HEK293 (cell line): ENCODE results near the gene PAK6.

Experiments
- CTCF ChIA-PET: fragments of 350-600 bp; formaldehyde crosslinking; extraction: SDS; loops from one replicate; lab custom pipeline; 2021; ENCODE audit warnings: antibody characterized with exemption; lab: Yijun Ruan, JAX
- POLR2A ChIA-PET: fragments of 300-600 bp; formaldehyde crosslinking; extraction: SDS; loops from one replicate; lab custom pipeline; 2020; ENCODE audit warnings: antibody characterized with exemption, inconsistent platforms; lab: Yijun Ruan, JAX
- H3K27ac ChIP-seq: fragments of 200-500 bp; sonication (Bioruptor generic); 2 replicates; pipeline ENCODE4 v1.5.1; 2014; ENCODE audit warnings: low read depth, low read length, control low read depth, inconsistent platforms; ENCODE audit errors: extremely low read depth
- H3K36me3 ChIP-seq, 2 experiments: fragments of 200-500 bp in 1 of 2; sonication (Bioruptor generic) in 1 of 2; 1 replicate in 1 of 2; 2 replicates in 1 of 2; pipeline ENCODE4 v1.5.1; 2014 to 2017; ENCODE audit warnings: inconsistent platforms in 2 of 2, low read length in 2 of 2; ENCODE audit not compliant: control insufficient read depth in 2 of 2, insufficient read depth in 1 of 2
- H3K4me1 ChIP-seq: fragments of 200-500 bp; sonication (Bioruptor generic); 2 replicates; pipeline ENCODE4 v1.5.1; 2014; ENCODE audit warnings: mild to moderate bottlenecking, low read length, inconsistent platforms; ENCODE audit not compliant: control insufficient read depth, insufficient read depth
- H3K4me3 ChIP-seq: 2 replicates; pipeline ENCODE4 v1.5.1; 2011; ENCODE audit warnings: low read depth, mild to moderate bottlenecking, control low read depth, low read length, moderate library complexity
- H3K9me3 ChIP-seq: fragments of 200-500 bp; sonication (Bioruptor generic); 2 replicates; pipeline ENCODE4 v1.5.1; 2014; ENCODE audit warnings: low read depth, low read length, inconsistent platforms; ENCODE audit not compliant: control insufficient read depth, insufficient read depth
- AEBP2 ChIP-seq: fragments of 450-650 bp; formaldehyde crosslinking; IDR thresholded peaks from 2 replicates; pipeline ENCODE4 v1.5.1; 2016; ENCODE audit warnings: missing biosample characterization, missing genetic modification characterization, borderline replicate concordance
- PATZ1 ChIP-seq: fragments of 450-650 bp; formaldehyde crosslinking; IDR thresholded peaks from 2 replicates; pipeline ENCODE4 v1.5.1; 2016; ENCODE audit warnings: missing biosample characterization, missing genetic modification characterization
- RBAK ChIP-seq: fragments of 450-650 bp; formaldehyde crosslinking; IDR thresholded peaks from 2 replicates; pipeline ENCODE4 v1.5.1; 2016; ENCODE audit warnings: missing biosample characterization, missing genetic modification characterization
- SP3 ChIP-seq: fragments of 450-650 bp; formaldehyde crosslinking; IDR thresholded peaks from 2 replicates; pipeline ENCODE4 v1.5.1; 2016; ENCODE audit warnings: missing biosample characterization, missing genetic modification characterization
- TRIM28 ChIP-seq: IDR thresholded peaks from 2 replicates; pipeline ENCODE4 v1.6.1; 2011; ENCODE audit warnings: low read length, control low read depth, borderline replicate concordance
- WT1 ChIP-seq: fragments of 450-650 bp; formaldehyde crosslinking; IDR thresholded peaks from 2 replicates; pipeline ENCODE4 v1.5.1; 2016; ENCODE audit warnings: missing biosample characterization, missing genetic modification characterization
- ZFHX2 ChIP-seq: fragments of 450-650 bp; formaldehyde crosslinking; conservative IDR thresholded peaks from 2 replicates; pipeline ENCODE4 v1.5.1; 2016; ENCODE audit warnings: missing biosample characterization, missing genetic modification characterization
- ZFP69B ChIP-seq: fragments of 450-650 bp; formaldehyde crosslinking; IDR thresholded peaks from 2 replicates; pipeline ENCODE4 v1.5.1; 2016; ENCODE audit warnings: missing biosample characterization, missing genetic modification characterization
- ZNF140 ChIP-seq: fragments of 450-650 bp; formaldehyde crosslinking; IDR thresholded peaks from 2 replicates; pipeline ENCODE4 v1.5.1; 2016; ENCODE audit warnings: missing biosample characterization, missing genetic modification characterization
- ZNF174 ChIP-seq: fragments of 450-650 bp; formaldehyde crosslinking; IDR thresholded peaks from 2 replicates; pipeline ENCODE4 v1.5.0; 2017; ENCODE audit warnings: missing biosample characterization, mild to moderate bottlenecking, missing genetic modification characterization
- ZNF292 ChIP-seq: fragments of 450-650 bp; formaldehyde crosslinking; IDR thresholded peaks from 2 replicates; pipeline ENCODE4 v1.5.1; 2016; ENCODE audit warnings: low read depth, missing biosample characterization, missing genetic modification characterization, borderline replicate concordance
- ZNF362 ChIP-seq: fragments of 450-650 bp; formaldehyde crosslinking; IDR thresholded peaks from 2 replicates; pipeline ENCODE4 v1.5.1; 2016; ENCODE audit warnings: missing biosample characterization, missing genetic modification characterization
- ZNF37A ChIP-seq: fragments of 450-650 bp; IDR thresholded peaks from 2 replicates; pipeline ENCODE4 v1.5.1; 2018; ENCODE audit warnings: missing biosample characterization, missing genetic modification characterization
- ZNF404 ChIP-seq: fragments of 450-650 bp; formaldehyde crosslinking; IDR thresholded peaks from 2 replicates; pipeline ENCODE4 v1.5.1; 2017; ENCODE audit warnings: missing biosample characterization, missing genetic modification characterization
- ZNF416 ChIP-seq: fragments of 450-650 bp; formaldehyde crosslinking; IDR thresholded peaks from 2 replicates; pipeline ENCODE4 v1.5.1; 2016; ENCODE audit warnings: missing biosample characterization, missing genetic modification characterization
- ZNF433 ChIP-seq: fragments of 450-650 bp; formaldehyde crosslinking; IDR thresholded peaks from 2 replicates; pipeline ENCODE4 v1.5.1; 2016; ENCODE audit warnings: missing biosample characterization, missing genetic modification characterization, low read depth
- ZNF558 ChIP-seq: fragments of 450-650 bp; formaldehyde crosslinking; IDR thresholded peaks from 2 replicates; pipeline ENCODE4 v1.5.1; 2016; ENCODE audit warnings: missing biosample characterization, missing genetic modification characterization
- ZNF600 ChIP-seq: fragments of 450-650 bp; formaldehyde crosslinking; IDR thresholded peaks from 2 replicates; pipeline ENCODE4 v1.5.1; 2016; ENCODE audit warnings: missing biosample characterization, missing genetic modification characterization
- ZNF623 ChIP-seq: fragments of 450-650 bp; formaldehyde crosslinking; IDR thresholded peaks from 2 replicates; pipeline ENCODE4 v1.5.1; 2016; ENCODE audit warnings: missing biosample characterization, missing genetic modification characterization
- ZNF660 ChIP-seq: fragments of 450-650 bp; IDR thresholded peaks from 2 replicates; pipeline ENCODE4 v1.5.1; 2018; ENCODE audit warnings: missing biosample characterization, mild to moderate bottlenecking, missing genetic modification characterization
- ZNF76 ChIP-seq: fragments of 450-650 bp; formaldehyde crosslinking; IDR thresholded peaks from 2 replicates; pipeline ENCODE4; 2016; ENCODE audit warnings: low read depth, missing biosample characterization, missing genetic modification characterization, borderline replicate concordance
- ZNF792 ChIP-seq: fragments of 450-650 bp; formaldehyde crosslinking; IDR thresholded peaks from 2 replicates; pipeline ENCODE4 v1.5.1; 2016; ENCODE audit warnings: missing biosample characterization, missing genetic modification characterization
- ZSCAN30 ChIP-seq: fragments of 450-650 bp; IDR thresholded peaks from 2 replicates; pipeline ENCODE4 v1.5.1; 2018; ENCODE audit warnings: missing biosample characterization, mild to moderate bottlenecking, missing genetic modification characterization, moderate library complexity
- TF ChIP-seq, protein P1 (sequence below): fragments of 450-650 bp; formaldehyde crosslinking; IDR thresholded peaks from 2 replicates; pipeline ENCODE4 v1.5.1; 2016; ENCODE audit warnings: missing biosample characterization, missing genetic modification characterization, low read depth
- TF ChIP-seq, protein P2 (sequence below): fragments of 450-650 bp; formaldehyde crosslinking; IDR thresholded peaks from 2 replicates; pipeline ENCODE4 v1.5.1; 2016; ENCODE audit warnings: missing biosample characterization, missing genetic modification characterization
- TF ChIP-seq, protein P3 (sequence below): fragments of 450-650 bp; formaldehyde crosslinking; IDR thresholded peaks from 2 replicates; pipeline ENCODE4 v1.5.1; 2016; ENCODE audit warnings: missing biosample characterization, missing genetic modification characterization

PAK6 gene

DNA sequence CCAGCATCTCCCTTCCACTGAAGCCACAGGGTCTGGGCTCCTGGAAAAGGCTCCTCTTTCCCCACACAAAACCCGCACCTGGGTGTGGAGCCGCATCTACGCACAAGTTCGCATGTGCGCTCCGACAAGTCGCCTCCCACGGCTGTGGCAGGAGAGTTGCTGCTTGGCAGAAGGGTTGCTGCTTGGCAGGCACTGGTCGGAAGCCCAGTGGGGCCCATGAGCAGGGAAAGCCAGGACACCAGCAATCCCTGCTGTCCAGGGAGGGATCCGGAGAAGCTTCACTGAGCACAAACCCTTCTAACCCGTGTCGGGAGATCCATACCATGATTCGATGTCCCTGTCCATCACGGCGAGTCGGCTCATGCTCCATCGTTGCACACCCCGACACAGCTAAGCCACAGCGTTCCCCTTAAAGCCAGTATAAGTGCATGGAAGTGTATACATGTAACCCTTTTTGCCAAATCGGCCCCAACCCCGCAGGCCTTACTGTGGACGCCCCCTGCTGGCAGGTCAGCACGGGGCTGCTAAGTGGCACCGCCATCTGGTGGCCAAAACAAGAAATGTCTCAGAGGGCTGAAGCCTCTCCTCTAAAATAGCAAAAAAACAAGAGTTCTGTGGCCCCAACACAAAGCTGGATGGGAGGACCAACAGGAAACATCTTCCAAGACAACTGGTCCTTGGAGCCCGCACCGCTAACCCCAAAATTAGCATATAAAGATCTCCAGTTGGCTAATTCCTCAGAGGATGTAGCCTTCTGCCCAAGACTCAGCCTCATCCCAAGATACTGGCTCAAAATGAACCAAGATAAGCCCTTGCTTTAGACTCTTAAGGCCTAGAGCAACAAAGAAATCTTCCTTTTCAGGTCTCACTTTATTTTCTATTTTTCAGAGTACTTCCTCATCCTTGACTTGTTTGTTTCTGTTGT, 35.7 kb downstream of the PAK6 start:
- H3K4me3 ChIP-seq: no peak overlapping the region
- H3K36me3 ChIP-seq: no peaks in the 10 kb centered on the region
- no peak overlapping the region for H3K27ac ChIP-seq
- no peaks in the 10 kb centered on the region for H3K4me1 ChIP-seq
- ChIA-PET CTCF (interaction anchor here (0.5 to 10.6 kb wide), 74 partner anchors 9 to 1610 kb away, joined by 3 to 248 read pairs (median 4); partner anchors contain the start of genes CCDC9B, DISP2, PAK6 and PLCB2), POLR2A (interaction anchor here (1.0 to 1.9 kb wide), 2 partner anchors 57 to 234 kb away, joined by 3 to 9 read pairs; no protein-coding TSS in a partner anchor)
- H3K9me3 ChIP-seq: no peaks in the 10 kb centered on the region
- TF ChIP-seq ZNF660 (tag by site-specific recombination) (peak; percentile 93), ZNF140 (no peak), ZNF76 (tag by site-specific recombination) (no peak), ZNF174 (tag by site-specific recombination) (no peak), ZFHX2 (tag by site-specific recombination) (no peak), ZNF792 (tag by site-specific recombination) (peak; percentile 90), ZNF433 (tag by site-specific recombination) (no peak), ZNF416 (tag by site-specific recombination) (no peak), WT1 (tag by site-specific recombination) (no peak), ZNF404 (tag by site-specific recombination) (no peak), SP3 (tag by site-specific recombination) (no peak), ZNF623 (tag by site-specific recombination) (no peak), RBAK (tag by site-specific recombination) (no peak), ZNF362 (tag by site-specific recombination) (no peak), ZNF292 (tag by site-specific recombination) (no peak), ZNF600 (tag by site-specific recombination) (peak; percentile 91), ZNF37A (tag by site-specific recombination) (no peak), TRIM28 (no peak), ZFP69B (tag by site-specific recombination) (peak; percentile 60; the same call in 1 of the 2 replicates), AEBP2 (no peak), ZNF558 (tag by site-specific recombination) (no peak), ZSCAN30 (peak; percentile 90), PATZ1 (tag by site-specific recombination) (peak; percentile 45; the same call in 1 of the 2 replicates)
- TF ChIP-seq, protein P1, sequence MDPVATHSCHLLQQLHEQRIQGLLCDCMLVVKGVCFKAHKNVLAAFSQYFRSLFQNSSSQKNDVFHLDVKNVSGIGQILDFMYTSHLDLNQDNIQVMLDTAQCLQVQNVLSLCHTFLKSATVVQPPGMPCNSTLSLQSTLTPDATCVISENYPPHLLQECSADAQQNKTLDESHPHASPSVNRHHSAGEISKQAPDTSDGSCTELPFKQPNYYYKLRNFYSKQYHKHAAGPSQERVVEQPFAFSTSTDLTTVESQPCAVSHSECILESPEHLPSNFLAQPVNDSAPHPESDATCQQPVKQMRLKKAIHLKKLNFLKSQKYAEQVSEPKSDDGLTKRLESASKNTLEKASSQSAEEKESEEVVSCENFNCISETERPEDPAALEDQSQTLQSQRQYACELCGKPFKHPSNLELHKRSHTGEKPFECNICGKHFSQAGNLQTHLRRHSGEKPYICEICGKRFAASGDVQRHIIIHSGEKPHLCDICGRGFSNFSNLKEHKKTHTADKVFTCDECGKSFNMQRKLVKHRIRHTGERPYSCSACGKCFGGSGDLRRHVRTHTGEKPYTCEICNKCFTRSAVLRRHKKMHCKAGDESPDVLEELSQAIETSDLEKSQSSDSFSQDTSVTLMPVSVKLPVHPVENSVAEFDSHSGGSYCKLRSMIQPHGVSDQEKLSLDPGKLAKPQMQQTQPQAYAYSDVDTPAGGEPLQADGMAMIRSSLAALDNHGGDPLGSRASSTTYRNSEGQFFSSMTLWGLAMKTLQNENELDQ (tag by site-specific recombination): no peak
- TF ChIP-seq, protein P2, sequence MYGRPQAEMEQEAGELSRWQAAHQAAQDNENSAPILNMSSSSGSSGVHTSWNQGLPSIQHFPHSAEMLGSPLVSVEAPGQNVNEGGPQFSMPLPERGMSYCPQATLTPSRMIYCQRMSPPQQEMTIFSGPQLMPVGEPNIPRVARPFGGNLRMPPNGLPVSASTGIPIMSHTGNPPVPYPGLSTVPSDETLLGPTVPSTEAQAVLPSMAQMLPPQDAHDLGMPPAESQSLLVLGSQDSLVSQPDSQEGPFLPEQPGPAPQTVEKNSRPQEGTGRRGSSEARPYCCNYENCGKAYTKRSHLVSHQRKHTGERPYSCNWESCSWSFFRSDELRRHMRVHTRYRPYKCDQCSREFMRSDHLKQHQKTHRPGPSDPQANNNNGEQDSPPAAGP (tag by site-specific recombination): 0 out of 2 replicates have a peak, but pooled peaks have one; percentile 59
- TF ChIP-seq, protein P3, sequence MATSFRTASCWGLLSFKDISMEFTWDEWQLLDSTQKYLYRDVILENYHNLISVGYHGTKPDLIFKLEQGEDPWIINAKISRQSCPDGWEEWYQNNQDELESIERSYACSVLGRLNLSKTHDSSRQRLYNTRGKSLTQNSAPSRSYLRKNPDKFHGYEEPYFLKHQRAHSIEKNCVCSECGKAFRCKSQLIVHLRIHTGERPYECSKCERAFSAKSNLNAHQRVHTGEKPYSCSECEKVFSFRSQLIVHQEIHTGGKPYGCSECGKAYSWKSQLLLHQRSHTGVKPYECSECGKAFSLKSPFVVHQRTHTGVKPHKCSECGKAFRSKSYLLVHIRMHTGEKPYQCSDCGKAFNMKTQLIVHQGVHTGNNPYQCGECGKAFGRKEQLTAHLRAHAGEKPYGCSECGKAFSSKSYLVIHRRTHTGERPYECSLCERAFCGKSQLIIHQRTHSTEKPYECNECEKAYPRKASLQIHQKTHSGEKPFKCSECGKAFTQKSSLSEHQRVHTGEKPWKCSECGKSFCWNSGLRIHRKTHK: no peak
